GM11168 (cell line): ENCODE measurements around the gene ERBB4.

ENCODE experiments used
- in situ Hi-C: fragments of 300-500 bp; cut with MboI; formaldehyde crosslinking; loops from one replicate; pipeline ENCODE4 v1.12.0; 2022; ENCODE audit warnings: low sequenced_read_pairs; ENCODE audit not compliant: unreplicated experiment

Gene ERBB4

DNA sequence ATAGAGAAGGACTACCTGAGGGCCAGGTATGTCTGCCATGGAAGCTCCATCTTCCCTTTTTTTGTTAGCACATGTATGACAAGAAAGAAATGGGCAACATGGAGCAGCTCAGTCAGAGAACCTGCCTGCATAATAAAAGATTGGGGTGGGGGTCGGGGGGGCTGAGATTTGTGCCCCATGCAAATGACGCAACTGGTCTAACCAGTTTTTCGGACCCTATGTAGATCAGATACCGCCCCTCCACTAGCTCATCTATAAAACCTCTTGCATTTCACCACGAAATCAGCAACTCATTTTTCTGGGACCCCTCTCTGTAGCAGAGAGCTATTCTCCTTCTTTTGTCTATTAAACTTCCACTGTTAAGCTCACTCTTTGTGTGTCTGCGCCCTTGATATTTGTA is 657.2 kb downstream of the ERBB4 start:
- in situ Hi-C loops: no loop called here

GRCh38 chr2:211879323-211879722 is 659.3 kb downstream of the ERBB4 start:
- in situ Hi-C loops: no loop called here

DNA sequence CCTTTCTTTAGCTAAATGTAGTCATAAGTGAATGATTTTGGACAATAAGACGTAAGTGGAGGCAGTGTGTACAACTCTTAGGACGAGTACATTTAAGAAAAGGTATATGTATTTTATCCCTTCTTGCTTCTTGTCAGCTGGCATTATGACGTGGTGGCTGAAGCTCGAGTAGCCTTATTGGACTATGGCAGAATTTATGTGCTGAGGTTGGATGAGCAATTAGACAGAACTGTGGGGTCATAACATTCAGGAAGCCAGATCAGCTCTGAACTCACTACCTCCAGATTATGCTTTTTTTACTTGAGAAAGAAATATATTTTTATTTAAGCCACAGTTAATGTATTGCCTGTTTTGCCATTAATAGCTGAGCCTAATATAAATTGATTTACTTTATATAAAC is 661.5 kb downstream of the ERBB4 start:
- in situ Hi-C loops: no loop called here

GRCh38 chr2:211875488-211875887 is 663.1 kb downstream of the ERBB4 start:
- in situ Hi-C loops: no loop called here

- in situ Hi-C loops: no loop called here
Measured at GRCh38 chr2:211868996-211869533, 669.5 kb downstream of the ERBB4 start.

GRCh38 chr2:211867845-211868451 is 670.7 kb downstream of the ERBB4 start:
- in situ Hi-C loops: no loop called here

- in situ Hi-C loops: no loop called here
Measured at GRCh38 chr2:211864328-211864727, 674.3 kb downstream of the ERBB4 start.

- in situ Hi-C loops: no loop called here
Measured at GRCh38 chr2:211860224-211860623, 678.4 kb downstream of the ERBB4 start.

DNA sequence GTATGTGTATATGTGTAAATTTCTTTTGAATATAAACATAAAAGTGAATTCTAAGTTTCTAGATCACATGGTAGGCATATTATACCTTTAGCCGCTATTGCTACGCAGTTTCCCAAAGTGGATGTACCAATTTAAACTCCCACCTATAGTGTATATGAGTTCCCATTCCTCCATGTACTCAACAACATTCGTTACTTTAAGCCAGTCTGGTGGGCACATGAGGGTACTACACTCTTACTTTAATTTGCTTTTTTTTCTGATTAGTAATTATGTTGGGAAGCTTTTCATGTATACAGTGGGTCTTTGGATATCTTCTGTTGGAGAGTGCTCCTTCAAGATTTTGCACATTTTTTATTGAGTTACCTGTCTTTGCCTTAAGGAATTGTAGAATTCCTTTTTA is 683.8 kb downstream of the ERBB4 start:
- in situ Hi-C loops: no loop called here

- in situ Hi-C loops: no loop called here
Measured at GRCh38 chr2:211846714-211847113, 691.9 kb downstream of the ERBB4 start.

DNA sequence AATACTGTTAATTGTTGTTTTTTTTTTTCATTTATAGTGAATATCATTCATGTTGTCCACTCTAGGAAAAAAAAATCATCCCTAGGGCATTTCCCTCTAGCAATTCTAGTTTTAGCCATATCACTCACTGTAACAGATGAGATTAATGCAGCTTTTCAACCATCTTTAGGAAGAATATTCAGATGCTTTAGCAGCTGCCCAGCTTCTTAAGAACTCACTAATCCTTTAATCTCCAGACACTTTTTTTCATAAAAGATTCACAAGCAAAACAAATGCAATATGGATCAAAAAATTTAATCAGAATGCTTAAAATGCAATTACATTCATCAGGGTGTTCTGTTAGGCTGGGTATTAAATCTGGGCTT is 692.6 kb downstream of the ERBB4 start:
- in situ Hi-C loops: no loop called here

DNA sequence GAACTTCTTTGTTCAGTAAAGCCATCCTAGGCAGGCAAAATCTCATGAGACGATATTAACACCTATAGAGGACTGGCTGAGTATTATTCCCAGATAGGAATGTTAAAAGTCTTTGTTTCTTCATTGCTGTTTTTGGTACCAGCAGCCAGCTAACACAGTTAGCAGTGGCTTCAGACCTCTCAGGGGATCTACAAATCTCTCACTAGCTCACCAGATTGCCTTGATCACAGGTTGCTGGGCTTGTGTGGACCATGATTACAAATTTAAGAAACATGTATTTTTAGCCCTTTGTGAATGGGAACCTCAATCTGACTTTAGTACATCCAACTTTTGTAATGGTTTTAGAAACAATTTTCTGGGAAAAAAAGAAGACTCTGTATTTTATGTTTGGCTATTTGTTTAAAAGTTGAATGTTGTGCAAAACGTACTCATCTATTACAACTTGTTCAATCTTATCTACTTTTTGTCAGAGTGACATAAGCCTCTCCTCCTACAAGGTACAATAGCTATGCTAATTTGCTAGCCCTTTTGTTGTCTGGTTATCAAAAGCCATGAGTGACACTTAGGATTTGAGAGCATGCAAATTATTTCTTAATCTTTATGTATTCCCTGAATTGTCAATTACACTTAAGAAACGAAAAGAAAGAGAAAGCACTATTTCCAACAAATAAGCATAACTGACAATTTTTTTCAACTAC is 693.1 kb downstream of the ERBB4 start:
- in situ Hi-C loops: no loop called here

GRCh38 chr2:211837706-211838105 is 700.9 kb downstream of the ERBB4 start:
- in situ Hi-C loops: no loop called here

DNA sequence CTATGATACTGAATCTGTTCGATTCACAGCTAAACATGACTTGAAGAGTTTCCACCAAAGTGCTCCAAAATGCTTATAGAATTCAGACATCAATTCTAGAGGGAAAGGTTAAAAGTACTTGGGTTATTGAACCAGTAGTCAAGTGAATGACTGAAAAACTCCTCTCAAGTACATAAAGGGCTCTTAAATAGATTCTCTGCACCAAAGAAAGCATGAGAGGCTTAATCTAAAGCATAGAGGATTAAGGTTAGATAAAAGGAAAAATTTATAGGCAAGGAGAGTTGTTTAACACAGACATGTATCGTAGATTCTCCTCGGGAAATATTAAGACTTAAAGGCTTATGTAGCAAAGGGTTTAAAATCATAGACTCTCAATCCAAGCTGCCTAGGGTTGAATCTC is 701.4 kb downstream of the ERBB4 start:
- in situ Hi-C loops: no loop called here

- in situ Hi-C loops: no loop called here
Measured at GRCh38 chr2:211836409-211836808, 702.2 kb downstream of the ERBB4 start.

- in situ Hi-C loops: no loop called here
Measured at GRCh38 chr2:211835695-211836094, 702.9 kb downstream of the ERBB4 start.

DNA sequence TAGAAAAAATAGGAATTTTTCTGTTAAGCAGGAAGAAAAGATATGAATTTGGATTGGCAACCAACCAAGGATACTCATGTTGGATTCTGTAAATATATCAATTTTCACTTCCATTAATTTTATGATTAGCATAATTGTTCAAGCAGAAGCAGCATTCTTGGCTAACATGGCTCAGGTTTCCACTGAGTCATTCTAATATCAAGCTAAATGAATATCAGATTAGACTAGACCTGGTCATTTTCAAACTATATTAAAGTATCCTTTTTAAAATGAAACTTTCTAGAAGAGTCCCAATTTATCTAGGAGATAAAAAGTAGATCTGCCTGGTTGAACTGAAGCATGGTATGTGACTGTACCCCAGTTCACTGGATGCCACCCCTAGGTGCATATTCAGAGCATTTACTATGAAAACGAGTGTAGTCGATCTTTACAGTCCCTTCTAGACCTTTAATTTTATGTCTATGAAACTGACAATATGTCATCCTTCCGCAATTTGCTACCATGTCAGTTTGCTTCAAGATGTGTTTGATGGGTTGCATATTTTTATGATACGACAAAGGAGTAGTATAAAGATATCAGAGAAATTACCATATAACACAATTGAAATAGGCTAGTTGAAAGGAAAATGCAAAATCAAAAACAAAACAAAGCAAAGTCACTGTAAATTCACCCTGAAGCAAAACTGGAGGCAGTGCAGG is 704.9 kb downstream of the ERBB4 start:
- in situ Hi-C loops: no loop called here

GRCh38 chr2:211829725-211830124 is 708.9 kb downstream of the ERBB4 start:
- in situ Hi-C loops: no loop called here

DNA sequence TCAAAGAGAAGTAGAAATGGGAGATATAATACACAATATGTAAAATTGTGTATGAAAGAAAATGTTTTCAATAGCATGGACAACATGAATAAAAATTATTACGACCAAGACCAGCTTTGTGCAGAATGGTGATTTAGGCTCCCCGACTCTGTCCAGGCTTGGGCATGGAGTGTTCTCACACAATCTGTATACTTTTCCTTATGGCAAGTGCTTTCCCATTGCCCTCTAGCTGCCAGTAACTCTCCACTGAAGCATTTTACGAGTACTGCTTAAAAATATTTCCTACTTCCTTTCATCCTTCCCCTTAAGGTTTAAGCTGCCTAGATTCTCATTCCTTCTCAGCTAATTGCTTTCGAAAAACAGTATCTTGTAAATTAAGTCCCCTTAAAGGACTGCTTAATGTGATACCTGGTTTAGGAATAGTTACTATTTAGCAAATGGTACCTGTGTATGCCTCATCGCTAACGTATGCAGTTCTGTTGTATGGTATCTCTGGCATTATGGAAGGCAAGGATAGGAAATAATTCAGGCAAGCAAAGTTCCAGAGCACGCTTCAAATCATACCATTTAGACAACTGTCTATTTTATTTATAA is 714.6 kb downstream of the ERBB4 start:
- in situ Hi-C loops: no loop called here

DNA sequence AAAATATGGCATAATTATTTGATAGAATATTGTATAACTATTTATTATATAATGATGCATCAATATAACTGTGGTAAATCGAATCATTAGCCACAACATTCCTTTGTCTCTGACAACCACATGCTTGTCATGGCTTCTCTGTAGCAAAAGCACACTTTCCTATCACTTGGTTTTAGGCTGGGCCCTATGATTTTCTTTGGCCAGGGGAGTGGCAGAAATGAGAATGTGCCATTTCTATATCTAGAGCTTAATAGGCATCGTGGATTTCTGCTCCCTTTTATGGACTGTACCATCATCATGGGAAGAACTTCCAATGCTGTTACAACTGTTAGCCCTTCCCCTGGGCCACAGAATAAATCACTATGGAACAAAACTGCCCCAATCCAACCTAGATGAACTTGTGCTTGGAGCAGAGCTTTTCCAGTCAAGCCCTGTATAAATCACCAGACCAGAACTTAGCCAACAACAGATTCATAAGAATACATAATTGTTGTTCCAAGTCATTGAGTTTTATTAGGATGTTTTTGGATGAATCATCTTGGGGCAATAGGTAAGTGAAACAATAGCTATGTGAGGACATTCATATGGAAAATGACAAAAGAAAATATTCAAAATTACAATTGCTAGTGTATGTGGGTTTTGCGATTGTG is 715.8 kb downstream of the ERBB4 start:
- in situ Hi-C loops: no loop called here

DNA sequence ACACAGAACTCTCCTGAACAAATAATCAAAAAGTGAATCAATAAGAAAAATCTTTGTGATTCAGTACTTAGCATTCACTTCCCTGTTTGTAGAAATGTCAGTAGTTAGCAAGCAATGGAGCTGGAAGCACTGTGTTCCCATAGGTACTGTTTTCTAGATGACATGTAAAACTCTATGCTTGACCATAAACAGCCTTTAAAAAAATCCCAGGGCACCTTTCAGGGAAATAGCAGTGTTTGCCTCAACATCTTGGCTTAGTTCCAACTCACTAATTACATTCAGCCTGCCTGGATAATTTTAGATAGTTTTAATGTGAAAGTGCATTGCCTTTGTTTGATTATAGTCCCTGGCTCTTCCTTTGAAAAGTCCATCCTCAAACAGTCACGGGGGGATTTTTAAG is 721.8 kb downstream of the ERBB4 start:
- in situ Hi-C loops: no loop called here
